ENCODE results near the gene ANKRD13B.
"Not testable (repeated sequence)": the region's sequence is repeated elsewhere in the genome, so short reads cannot be mapped to it uniquely, and the experiment has no call there.

ANKRD13B gene

GRCh38 chr17:29557085-29557738 lies 35.7 kb upstream of the ANKRD13B start:
- no peak for DNase-seq (ENCODE audit: low spot score)
- in situ Hi-C loops (cut with MboI; ENCODE audit: low pct_unique_long_range_greater_than_20kb, low sequenced_read_pairs, unreplicated experiment): no loop called here
- TF ChIP-seq CTCF (IDR thresholded peaks at IDR 0.05; ENCODE audit: extremely low read depth, insufficient read depth, missing control alignments): no peak

- in situ Hi-C loops (cut with MboI; ENCODE audit: low pct_unique_long_range_greater_than_20kb, low sequenced_read_pairs, unreplicated experiment): no loop called here
- no peak for TF ChIP-seq CTCF (IDR thresholded peaks at IDR 0.05; ENCODE audit: extremely low read depth, insufficient read depth, missing control alignments)
- DNase-seq (ENCODE audit: low spot score): no peak
These were observed 35.2 kb upstream of the ANKRD13B start for GRCh38 chr17:29557739-29558116.

GRCh38 chr17:29558139-29558538 lies 34.8 kb upstream of the ANKRD13B start:
- DNase-seq (ENCODE audit: low spot score); in situ Hi-C loops (cut with MboI; ENCODE audit: low pct_unique_long_range_greater_than_20kb, low sequenced_read_pairs, unreplicated experiment): not testable (repeated sequence)

GRCh38 chr17:29559640-29560039 lies 33.3 kb upstream of the ANKRD13B start:
- in situ Hi-C loops (cut with MboI; ENCODE audit: low pct_unique_long_range_greater_than_20kb, low sequenced_read_pairs, unreplicated experiment): no loop called here
- no peak for TF ChIP-seq CTCF (IDR thresholded peaks at IDR 0.05; ENCODE audit: extremely low read depth, insufficient read depth, missing control alignments)
- DNase-seq (ENCODE audit: low spot score): no peak

GRCh38 chr17:29560316-29560715 lies 32.6 kb upstream of the ANKRD13B start:
- no peak for DNase-seq (ENCODE audit: low spot score)
- no peak for TF ChIP-seq CTCF (IDR thresholded peaks at IDR 0.05; ENCODE audit: extremely low read depth, insufficient read depth, missing control alignments)
- in situ Hi-C loops (cut with MboI; ENCODE audit: low pct_unique_long_range_greater_than_20kb, low sequenced_read_pairs, unreplicated experiment): no loop called here

- no peak for DNase-seq (ENCODE audit: low spot score)
- no peak for TF ChIP-seq CTCF (IDR thresholded peaks at IDR 0.05; ENCODE audit: extremely low read depth, insufficient read depth, missing control alignments)
- in situ Hi-C loops (cut with MboI; ENCODE audit: low pct_unique_long_range_greater_than_20kb, low sequenced_read_pairs, unreplicated experiment): no loop called here
These were observed 31.1 kb upstream of the ANKRD13B start for GRCh38 chr17:29561554-29562517.

GRCh38 chr17:29562615-29563014 lies 30.3 kb upstream of the ANKRD13B start:
- in situ Hi-C loops (cut with MboI; ENCODE audit: low pct_unique_long_range_greater_than_20kb, low sequenced_read_pairs, unreplicated experiment): no loop called here
- DNase-seq (ENCODE audit: low spot score): no peak
- no peak for TF ChIP-seq CTCF (IDR thresholded peaks at IDR 0.05; ENCODE audit: extremely low read depth, insufficient read depth, missing control alignments)
